Epithelial cell of proximal tubule (primary cell): Measurements from ENCODE around the gene SLC46A1. TPM values are rescaled to one million over a fixed set of nuclear protein-coding genes. Genes with fewer than 3 reads are reported as not detected.
A peak's percentile ranks its signal among the peaks of the same experiment; 100 is the strongest.

Experiments
- DNase-seq: peaks from one replicate; pipeline ENCODE4 v3.0.0-alpha.2; 2011; ENCODE audit warnings: low read depth
- H3K4me3 ChIP-seq: 2 replicates; pipeline ENCODE4 v1.5.1; 2011; ENCODE audit warnings: low read depth, mild to moderate bottlenecking, low read length
- CTCF ChIP-seq: conservative IDR thresholded peaks from 2 replicates; pipeline ENCODE4 v1.5.1; 2012; ENCODE audit warnings: low read depth, mild to moderate bottlenecking, low read length
- total RNA-seq: library from RNA; depleted of rRNA; stranded (reverse); fragments of >200 nt; gene quantifications from 2 replicates; pipeline ENCODE4 v1.2.3, GENCODE V29; 2015

Gene SLC46A1
- total RNA-seq, 1 donor from 2014 or later, result 2.8 TPM

DNA sequence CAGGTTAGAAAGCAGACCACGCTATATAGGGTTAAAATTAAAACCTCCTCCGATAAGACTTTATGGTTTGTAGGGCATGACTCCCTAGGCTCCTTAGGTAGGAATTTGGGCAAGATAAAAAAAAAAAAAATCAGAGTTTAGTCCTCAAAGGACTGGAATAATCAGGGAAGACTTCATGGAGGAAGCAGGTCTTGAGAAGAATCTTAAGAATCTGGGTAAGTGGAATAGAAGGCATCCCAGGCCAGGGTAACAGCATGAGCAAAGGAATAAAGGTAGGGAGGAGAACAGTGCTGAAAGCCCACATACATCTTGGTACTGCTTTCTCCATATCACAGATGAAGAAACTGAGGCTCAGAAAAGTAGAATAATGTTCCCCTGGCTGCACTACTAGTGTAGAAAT lies 15.4 kb downstream of the SLC46A1 start:
- no peak overlapping the region for H3K4me3 ChIP-seq
- DNase-seq, result no peak
- no peak for TF ChIP-seq CTCF

GRCh38 chr17:28390141-28390540 lies 15.9 kb downstream of the SLC46A1 start:
- H3K4me3 ChIP-seq, result no peak overlapping the region
- no peak for DNase-seq
- no peak for TF ChIP-seq CTCF

DNA sequence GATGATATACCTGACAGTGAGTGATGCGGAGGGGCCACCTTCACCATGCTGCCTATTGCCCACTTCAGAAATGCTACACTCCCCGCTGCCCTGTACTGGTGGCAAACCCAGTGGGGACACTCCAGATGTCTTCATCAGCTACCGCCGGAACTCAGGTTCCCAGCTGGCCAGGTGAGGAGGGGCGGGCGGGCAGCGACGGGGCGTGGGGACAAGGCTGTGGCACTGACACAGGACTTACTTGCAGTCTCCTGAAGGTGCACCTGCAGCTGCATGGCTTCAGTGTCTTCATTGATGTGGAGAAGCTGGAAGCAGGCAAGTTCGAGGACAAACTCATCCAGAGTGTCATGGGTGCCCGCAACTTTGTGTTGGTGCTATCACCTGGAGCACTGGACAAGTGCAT lies 17.9 kb downstream of the SLC46A1 start:
- DNase-seq, result no peak
- TF ChIP-seq CTCF, result no peak
- H3K4me3 ChIP-seq, result no peak overlapping the region

GRCh38 chr17:28386391-28386790 lies 19.6 kb downstream of the SLC46A1 start:
- no peak for DNase-seq
- no peak overlapping the region for H3K4me3 ChIP-seq
- no peak for TF ChIP-seq CTCF

GRCh38 chr17:28385406-28385805 lies 20.6 kb downstream of the SLC46A1 start:
- TF ChIP-seq CTCF, result no peak
- H3K4me3 ChIP-seq, result peak overlapping the region; percentile 80

DNA sequence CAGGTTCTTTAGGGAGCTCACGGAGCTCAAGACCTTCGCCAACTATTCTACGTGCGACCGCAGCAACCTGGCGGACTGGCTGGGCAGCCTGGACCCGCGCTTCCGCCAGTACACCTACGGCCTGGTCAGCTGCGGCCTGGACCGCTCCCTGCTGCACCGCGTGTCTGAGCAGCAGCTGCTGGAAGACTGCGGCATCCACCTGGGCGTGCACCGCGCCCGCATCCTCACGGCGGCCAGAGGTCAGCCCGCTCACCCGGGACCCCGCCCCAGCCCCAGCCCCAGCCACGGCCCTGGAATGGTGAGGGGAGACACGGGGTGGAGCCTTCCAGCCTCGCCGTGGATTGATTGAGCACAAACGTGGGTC lies 21.0 kb downstream of the SLC46A1 start:
- H3K4me3 ChIP-seq, result peak overlapping the region; percentile 80
- TF ChIP-seq CTCF, result no peak
- no peak for DNase-seq

More at GRCh38 chr17:28385406-28385805, 20.6 kb downstream of the SLC46A1 start:
- no peak for DNase-seq

GRCh38 chr17:28384281-28385036 lies 21.6 kb downstream of the SLC46A1 start:
- DNase-seq, result no peak
- peak overlapping the region; percentile 80 for H3K4me3 ChIP-seq
- TF ChIP-seq CTCF, result no peak
